Keratinocyte (primary cell): ENCODE data around the gene MUC4. TPM values are rescaled to one million over a fixed set of nuclear protein-coding genes. Genes with fewer than 3 reads are reported as not detected.

Experiments used
- DNase-seq: peaks from one replicate; pipeline ENCODE4 v3.0.0-alpha.2; 2011; ENCODE audit warnings: low read depth, missing footprints, low spot score
- FAIRE-seq: peaks from 2 replicates; lab custom pipeline; 2011; peaks lifted over from hg19 to GRCh38; lab: Jason Lieb, UNC
- H2AFZ ChIP-seq: 2 replicates; pipeline ENCODE4 v1.6.0; 2012; ENCODE audit warnings: low read length, control low read depth, inconsistent platforms; ENCODE audit not compliant: control insufficient read depth
- H3K27ac ChIP-seq: 2 replicates; pipeline ENCODE4 v1.5.1; 2011; ENCODE audit warnings: low read length; ENCODE audit not compliant: control insufficient read depth, insufficient read depth
- H3K27me3 ChIP-seq: 3 replicates; pipeline ENCODE4 v1.6.0; 2011; ENCODE audit warnings: low read length; ENCODE audit not compliant: control insufficient read depth, insufficient read depth; ENCODE audit errors: extremely low read depth
- H3K36me3 ChIP-seq, 2 experiments: 2 replicates in 1 of 2; 3 replicates in 1 of 2; pipeline ENCODE4 v1.5.1; 2011; ENCODE audit warnings: low read length in 2 of 2, mild to moderate bottlenecking in 1 of 2; ENCODE audit not compliant: control insufficient read depth in 2 of 2, insufficient read depth in 2 of 2; ENCODE audit errors: extremely low read depth in 1 of 2
- H3K4me1 ChIP-seq: 3 replicates; pipeline ENCODE4 v1.5.1; 2011; ENCODE audit warnings: low read length; ENCODE audit not compliant: control insufficient read depth, insufficient read depth; ENCODE audit errors: extremely low read depth
- H3K4me2 ChIP-seq: 3 replicates; pipeline ENCODE4 v1.6.0; 2011; ENCODE audit warnings: low read depth, low read length; ENCODE audit not compliant: control insufficient read depth, insufficient read depth; ENCODE audit errors: extremely low read depth
- H3K4me3 ChIP-seq, 3 experiments: fragments of 200-600 bp in 1 of 3; sonication (generic) in 1 of 3; 2 replicates in 2 of 3; 3 replicates in 1 of 3; pipeline ENCODE4 v1.5.1; 2011 to 2016; ENCODE audit warnings: low read length in 3 of 3, mild to moderate bottlenecking in 3 of 3, control low read depth in 2 of 3, inconsistent platforms in 1 of 3, low read depth in 1 of 3, mixed read lengths in 1 of 3, mixed run types in 1 of 3, moderate library complexity in 1 of 3; ENCODE audit not compliant: control insufficient read depth in 2 of 3, insufficient read depth in 2 of 3; ENCODE audit errors: extremely low read depth in 1 of 3
- H3K79me2 ChIP-seq: 2 replicates; pipeline ENCODE4 v1.6.0; 2012; ENCODE audit warnings: low read length; ENCODE audit not compliant: control insufficient read depth, insufficient read depth
- H3K9ac ChIP-seq: 3 replicates; pipeline ENCODE4 v1.6.0; 2011; ENCODE audit warnings: low read length; ENCODE audit not compliant: control insufficient read depth, insufficient read depth; ENCODE audit errors: extremely low read depth
- H3K9me1 ChIP-seq: 3 replicates; pipeline ENCODE4 v1.6.0; 2011; ENCODE audit warnings: low read length; ENCODE audit not compliant: control insufficient read depth, insufficient read depth; ENCODE audit errors: extremely low read depth
- H3K9me3 ChIP-seq: 2 replicates; pipeline ENCODE4 v1.5.1; 2012; ENCODE audit warnings: low read depth, low read length; ENCODE audit not compliant: control insufficient read depth
- H4K20me1 ChIP-seq: 3 replicates; pipeline ENCODE4 v1.6.0; 2011; ENCODE audit warnings: low read length; ENCODE audit not compliant: control insufficient read depth, insufficient read depth; ENCODE audit errors: extremely low read depth
- EZH2 ChIP-seq: IDR thresholded peaks from one replicate; pipeline ENCODE4 v1.6.1; 2012; ENCODE audit warnings: inconsistent platforms, mild to moderate bottlenecking, low read length, moderate library complexity
- dilution Hi-C: fragments of 300-500 bp; cut with MboI; formaldehyde crosslinking; loops from one replicate; pipeline ENCODE4 v1.7.0; 2020; ENCODE audit warnings: low sequenced_read_pairs; ENCODE audit not compliant: extremely low pct_ligation_motif_present
- polyA plus RNA-seq, 5 experiments: library from polyadenylated mRNA; depleted of rRNA in 3 of 5; stranded (reverse) in 3 of 5; stranded (forward) in 1 of 5; unstranded in 1 of 5; fragments of >200 nt; gene quantifications; 1 replicate in 1 of 5; 2 replicates in 3 of 5; 3 replicates in 1 of 5; pipeline versions ENCODE4 v1.2.1 to v1.2.3, GENCODE V29; 2011 to 2012; ENCODE audit warnings: missing spikeins in 2 of 5, low read depth in 1 of 5, low replicate concordance in 1 of 5
- TF ChIP-seq, protein P1 (sequence below), 3 experiments: IDR thresholded peaks in 1 of 3; conservative IDR thresholded peaks in 1 of 3; optimal IDR thresholded peaks in 1 of 3; 2 replicates in 2 of 3; 3 replicates in 1 of 3; pipeline versions ENCODE3 to v1.5.1; 2011; ENCODE audit warnings: low read length in 3 of 3, mild to moderate bottlenecking in 3 of 3, moderate library complexity in 2 of 3, control low read depth in 1 of 3, inconsistent platforms in 1 of 3; ENCODE audit not compliant: insufficient read depth in 2 of 3; ENCODE audit errors: extremely low read depth in 1 of 3

MUC4 gene
- polyA plus RNA-seq, 1 donor (not counting 4 experiments of a cell fraction or from before 2014, with no cell fraction given): not detected

DNA sequence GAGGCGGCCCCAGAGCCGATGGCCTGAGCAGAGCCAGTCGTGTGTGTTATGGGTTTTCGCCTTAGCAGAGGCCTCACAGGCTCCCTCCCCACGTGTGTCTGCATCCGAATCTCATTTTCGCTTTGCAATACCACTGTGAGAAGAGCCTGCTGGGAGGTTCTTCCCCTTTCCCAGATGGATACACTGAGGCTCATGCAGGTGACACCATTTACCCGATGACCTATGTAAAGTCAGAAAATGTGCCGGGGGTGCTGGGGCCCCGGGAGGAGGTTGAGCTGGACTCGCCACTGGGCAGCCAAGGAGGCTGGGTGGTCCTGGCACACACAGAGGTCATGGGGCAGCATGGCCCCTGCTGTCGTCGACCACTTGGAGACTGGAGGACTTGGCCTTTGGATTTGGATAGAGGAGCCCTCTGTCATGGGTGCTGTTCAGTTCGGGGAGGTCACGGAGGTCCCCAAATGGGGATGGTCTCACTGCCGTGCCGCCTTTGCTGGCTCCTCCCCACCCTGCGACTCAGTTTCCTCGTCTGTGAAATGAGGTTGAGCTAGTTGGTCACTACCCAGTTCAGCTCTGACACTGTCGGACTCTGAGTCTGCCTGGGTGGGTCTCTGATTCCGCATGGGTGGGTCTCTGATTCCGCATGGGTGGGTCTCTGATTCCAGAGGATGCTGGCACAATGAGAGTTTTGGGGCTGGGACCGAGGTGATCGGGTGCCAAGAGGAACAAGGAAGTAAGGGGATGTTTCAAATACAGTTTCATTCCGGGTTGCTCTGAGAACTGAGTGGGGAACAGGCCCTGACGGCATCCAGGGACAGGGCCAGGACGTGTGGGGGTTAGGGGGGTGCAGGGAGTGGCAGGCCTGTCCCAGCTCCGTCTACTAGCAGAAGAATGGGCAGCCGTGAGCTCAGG lies 23.2 kb upstream of the MUC4 start:
- Histone ChIP-seq H3K9me1 (no peaks in the 10 kb centered on the region), H3K4me3 (no peak overlapping the region), H3K79me2 (no peaks in the 10 kb centered on the region), H3K27me3 (peaks cover 15% of the 10 kb centered on the region), H3K4me2 (no peak overlapping the region), H3K27ac (no peak overlapping the region), H3K9me3 (no peaks in the 10 kb centered on the region), H4K20me1 (no peaks in the 10 kb centered on the region), H3K36me3 (no peaks in the 10 kb centered on the region), H2AFZ (no peak overlapping the region), H3K4me1 (no peaks in the 10 kb centered on the region), H3K9ac (no peak overlapping the region)
- DNase-seq (no peak), FAIRE-seq (no peak)
- no peak for TF ChIP-seq EZH2
- TF ChIP-seq, protein P1, sequence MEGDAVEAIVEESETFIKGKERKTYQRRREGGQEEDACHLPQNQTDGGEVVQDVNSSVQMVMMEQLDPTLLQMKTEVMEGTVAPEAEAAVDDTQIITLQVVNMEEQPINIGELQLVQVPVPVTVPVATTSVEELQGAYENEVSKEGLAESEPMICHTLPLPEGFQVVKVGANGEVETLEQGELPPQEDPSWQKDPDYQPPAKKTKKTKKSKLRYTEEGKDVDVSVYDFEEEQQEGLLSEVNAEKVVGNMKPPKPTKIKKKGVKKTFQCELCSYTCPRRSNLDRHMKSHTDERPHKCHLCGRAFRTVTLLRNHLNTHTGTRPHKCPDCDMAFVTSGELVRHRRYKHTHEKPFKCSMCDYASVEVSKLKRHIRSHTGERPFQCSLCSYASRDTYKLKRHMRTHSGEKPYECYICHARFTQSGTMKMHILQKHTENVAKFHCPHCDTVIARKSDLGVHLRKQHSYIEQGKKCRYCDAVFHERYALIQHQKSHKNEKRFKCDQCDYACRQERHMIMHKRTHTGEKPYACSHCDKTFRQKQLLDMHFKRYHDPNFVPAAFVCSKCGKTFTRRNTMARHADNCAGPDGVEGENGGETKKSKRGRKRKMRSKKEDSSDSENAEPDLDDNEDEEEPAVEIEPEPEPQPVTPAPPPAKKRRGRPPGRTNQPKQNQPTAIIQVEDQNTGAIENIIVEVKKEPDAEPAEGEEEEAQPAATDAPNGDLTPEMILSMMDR (optimal IDR thresholded peaks at IDR 0.05 in 1 of 3, IDR thresholded peaks at IDR 0.05 in 1 of 3, conservative IDR thresholded peaks at IDR 0.05 in 1 of 3; ENCODE audit: extremely low read depth in 1 of 3, insufficient read depth in 2 of 3, low read length in 3 of 3): no peak
- dilution Hi-C loops: no loop called here

DNA sequence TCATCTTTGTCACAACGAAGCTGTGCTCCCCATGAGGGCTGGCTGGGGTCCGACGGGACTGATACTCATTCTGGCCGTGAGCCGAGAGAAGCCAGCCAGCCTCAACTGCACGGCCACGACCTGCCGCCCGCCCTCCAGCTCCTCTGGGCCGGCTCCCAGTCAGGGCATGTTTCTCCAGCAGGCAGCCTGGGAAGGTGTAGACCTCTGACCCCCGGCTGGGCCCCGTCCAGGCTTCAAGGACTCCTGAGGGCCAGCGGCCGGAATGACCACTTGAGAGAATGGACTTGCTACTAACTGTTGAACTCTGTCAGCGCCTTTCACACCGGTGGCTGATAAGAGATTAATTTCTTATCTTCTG lies 18.1 kb upstream of the MUC4 start:
- H3K27ac ChIP-seq: no peak overlapping the region
- TF ChIP-seq, protein P1 (optimal IDR thresholded peaks at IDR 0.05 in 1 of 3, IDR thresholded peaks at IDR 0.05 in 1 of 3, conservative IDR thresholded peaks at IDR 0.05 in 1 of 3; ENCODE audit: extremely low read depth in 1 of 3, insufficient read depth in 2 of 3, low read length in 3 of 3): no peak
- no peak for TF ChIP-seq EZH2
- H3K4me1 ChIP-seq: no peaks in the 10 kb centered on the region
- H2AFZ ChIP-seq: no peak overlapping the region
- no peak overlapping the region for H3K9ac ChIP-seq
- H3K36me3 ChIP-seq: no peaks in the 10 kb centered on the region
- no peaks in the 10 kb centered on the region for H3K9me1 ChIP-seq
- FAIRE-seq: no peak
- H3K27me3 ChIP-seq: peaks cover 7% of the 10 kb centered on the region
- H3K79me2 ChIP-seq: no peaks in the 10 kb centered on the region
- no peak overlapping the region for H3K4me2 ChIP-seq
- no peak for DNase-seq
- no peaks in the 10 kb centered on the region for H4K20me1 ChIP-seq
- H3K9me3 ChIP-seq: no peaks in the 10 kb centered on the region
- dilution Hi-C loops: no loop called here
- H3K4me3 ChIP-seq: no peak overlapping the region
